Vagina (tissue), 2 donors: Measurements from ENCODE around the gene SS18. TPM values are rescaled to one million over a fixed set of nuclear protein-coding genes. Genes with fewer than 3 reads are reported as not detected.
A peak's percentile ranks its signal among the peaks of the same experiment; 100 is the strongest.
"Not testable (repeated sequence)": the region's sequence is repeated elsewhere in the genome, so short reads cannot be mapped to it uniquely, and the experiment has no call there.

Experiments
- DNase-seq, 2 donors: peaks; one replicate each; pipeline ENCODE4 v3.0.0-alpha.2; 2017; ENCODE audit errors: extremely low spot score in 2 of 2
- H3K27ac ChIP-seq: fragments of 200-600 bp; sonication (generic); one replicate; pipeline ENCODE4 v1.5.1; 2019
- H3K27me3 ChIP-seq: fragments of 200-600 bp; sonication (generic); one replicate; pipeline ENCODE4 v1.5.1; 2019
- H3K36me3 ChIP-seq, 2 donors: fragments of 200-600 bp; sonication (generic); one replicate each; pipeline ENCODE4 v1.5.1; 2017 to 2019
- H3K4me1 ChIP-seq: fragments of 200-600 bp; sonication (generic); one replicate; pipeline ENCODE4 v1.5.1; 2019
- H3K4me3 ChIP-seq, 2 donors: fragments of 200-600 bp; sonication (generic); 1 replicate in 1 of 2; 2 replicates in 1 of 2; pipeline ENCODE4 v1.5.1; 2016 to 2019
- H3K9me3 ChIP-seq: fragments of 200-600 bp; sonication (generic); one replicate; pipeline ENCODE4 v1.5.1; 2019
- CTCF ChIP-seq, 3 experiments: fragments of 450-650 bp in 2 of 3; fragments of 200-600 bp in 1 of 3; sonication (generic) in 1 of 3; IDR thresholded peaks; one replicate each; pipeline ENCODE4 v1.5.1; 2017 to 2019; ENCODE audit warnings: antibody characterized with exemption in 3 of 3, mild to moderate bottlenecking in 2 of 3, moderate library complexity in 2 of 3
- POLR2A ChIP-seq, 2 donors: fragments of 450-650 bp; IDR thresholded peaks; one replicate each; pipeline ENCODE4 v1.6.1; 2017; ENCODE audit warnings: antibody characterized with exemption in 2 of 2, mild to moderate bottlenecking in 2 of 2, moderate library complexity in 2 of 2
- POLR2AphosphoS5 ChIP-seq, 2 donors: sonication (generic); formaldehyde crosslinking; IDR thresholded peaks; one replicate each; pipeline ENCODE4 v1.9.0; 2017; ENCODE audit warnings: antibody characterized with exemption in 2 of 2, mild to moderate bottlenecking in 2 of 2, low read depth in 1 of 2; ENCODE audit not compliant: insufficient read depth in 1 of 2
- intact Hi-C: fragments of 100-400 bp; cut with DNase I; formaldehyde crosslinking; loops from one replicate; pipeline ENCODE4 v1.15.1; 2023
- total RNA-seq: library from RNA; depleted of rRNA; stranded (reverse); fragments of >200 nt; gene quantifications from one replicate; pipeline ENCODE4 v1.2.3, GENCODE V29; 2016

SS18 gene
- total RNA-seq: 378 TPM

- Histone ChIP-seq H3K9me3 (no peaks in the 10 kb centered on the region), H3K4me1 (peaks cover 27% of the 10 kb centered on the region), H3K4me3 (peak within 1 kb of the TSS; percentile 86 to 88), H3K36me3 (peaks cover 0 to 7% of the 10 kb centered on the region in 2 donors), H3K27ac (peak within 1 kb of the TSS; percentile 85), H3K27me3 (no peaks in the 10 kb centered on the region)
- intact Hi-C loops: no loop called here
- peak; percentile 92 to 96 for DNase-seq
- TF ChIP-seq POLR2A (IDR thresholded peaks at IDR 0.05) (peak in 1 of 2 donors; percentile 43), CTCF (IDR thresholded peaks at IDR 0.05) (no peak), POLR2AphosphoS5 (IDR thresholded peaks at IDR 0.05; ENCODE audit: insufficient read depth in 1 of 2, low read depth in 1 of 2) (peak; percentile 56 to 91)
Observed at GRCh38 chr18:26090130-26091046, at the start of gene SS18. TSS of gene SS18 (minus strand) at chr18:26090613. CDS start at chr18:26090569, 44 bp downstream.

- Histone ChIP-seq H3K27ac (no peak overlapping the region), H3K4me3 (no peak overlapping the region), H3K9me3 (no peaks in the 10 kb centered on the region), H3K4me1 (no peaks in the 10 kb centered on the region), H3K27me3 (no peaks in the 10 kb centered on the region), H3K36me3 (no peaks in the 10 kb centered on the region)
- TF ChIP-seq POLR2AphosphoS5 (IDR thresholded peaks at IDR 0.05; ENCODE audit: insufficient read depth in 1 of 2, low read depth in 1 of 2) (no peak), CTCF (IDR thresholded peaks at IDR 0.05) (no peak), POLR2A (IDR thresholded peaks at IDR 0.05) (no peak)
- DNase-seq: no peak
- intact Hi-C loops: no loop called here
Observed at GRCh38 chr18:26135548-26135947, 45.1 kb upstream of the SS18 start.

- intact Hi-C loops: no loop called here
Observed at GRCh38 chr18:26134107-26134506, 43.7 kb upstream of the SS18 start.

GRCh38 chr18:26133652-26134051, 43.2 kb upstream of the SS18 start, which contains the start of gene PSMA8:
TSS of gene PSMA8 (plus strand) at chr18:26133869. CDS start at chr18:26133966, 97 bp downstream.
- no peak within 1 kb of the TSS for H3K4me3 ChIP-seq

More at GRCh38 chr18:26134107-26134506, 43.7 kb upstream of the SS18 start:
- no peaks in the 10 kb centered on the region for H3K4me1 ChIP-seq
- H3K36me3 ChIP-seq: no peaks in the 10 kb centered on the region
- DNase-seq: no peak
- no peak overlapping the region for H3K4me3 ChIP-seq
- H3K27me3 ChIP-seq: no peaks in the 10 kb centered on the region
- TF ChIP-seq POLR2A (IDR thresholded peaks at IDR 0.05) (no peak), POLR2AphosphoS5 (IDR thresholded peaks at IDR 0.05; ENCODE audit: insufficient read depth in 1 of 2, low read depth in 1 of 2) (no peak), CTCF (IDR thresholded peaks at IDR 0.05) (no peak)
- H3K9me3 ChIP-seq: no peaks in the 10 kb centered on the region
- no peak overlapping the region for H3K27ac ChIP-seq

GRCh38 chr18:26128192-26128591, 37.8 kb upstream of the SS18 start:
- intact Hi-C loops, DNase-seq, H3K27ac ChIP-seq, H3K27me3 ChIP-seq, H3K36me3 ChIP-seq, H3K4me3 ChIP-seq, H3K4me1 ChIP-seq, H3K9me3 ChIP-seq: not testable (repeated sequence)

More at GRCh38 chr18:26133652-26134051, 43.2 kb upstream of the SS18 start, which contains the start of gene PSMA8:
- no peak for DNase-seq
- TF ChIP-seq POLR2A (IDR thresholded peaks at IDR 0.05) (no peak), CTCF (IDR thresholded peaks at IDR 0.05) (no peak), POLR2AphosphoS5 (IDR thresholded peaks at IDR 0.05; ENCODE audit: insufficient read depth in 1 of 2, low read depth in 1 of 2) (no peak)
- no peaks in the 10 kb centered on the region for H3K27me3 ChIP-seq
- no peaks in the 10 kb centered on the region for H3K36me3 ChIP-seq
- no peak within 1 kb of the TSS for H3K27ac ChIP-seq
- H3K9me3 ChIP-seq: no peaks in the 10 kb centered on the region
- intact Hi-C loops: no loop called here
- H3K4me1 ChIP-seq: no peaks in the 10 kb centered on the region
